H1 (cell line): Measurements from ENCODE around the gene TARS3. TPM values are rescaled to one million over a fixed set of nuclear protein-coding genes. Genes with fewer than 3 reads are reported as not detected.

Experiments used
- CTCF ChIA-PET: fragments of 300-600 bp; sonication (Branson Sonifier 250); formaldehyde crosslinking; loops from one replicate; lab custom pipeline; 2021; ENCODE audit not compliant: partially characterized antibody; lab: Charles Lee
- POLR2A ChIA-PET: fragments of 300-600 bp; sonication (Branson Sonifier 250); formaldehyde crosslinking; loops from one replicate; lab custom pipeline; 2021; ENCODE audit warnings: inconsistent platforms; ENCODE audit not compliant: partially characterized antibody; lab: Charles Lee
- DNase-seq, 2 experiments: peaks; one replicate each; pipeline versions ENCODE4 v3.0.0 to v3.0.0-alpha.2; 2010 to 2022; ENCODE audit warnings: low spot score in 2 of 2, low read depth in 1 of 2, mixed read lengths in 1 of 2
- FAIRE-seq: peaks from 2 replicates; lab custom pipeline; 2011; peaks lifted over from hg19 to GRCh38; lab: Jason Lieb, UNC
- H2AFZ ChIP-seq: 2 replicates; pipeline ENCODE4 v1.8.1; 2012; ENCODE audit warnings: low read length, inconsistent platforms
- H2AK5ac ChIP-seq: 2 replicates; pipeline ENCODE4 v1.6.1; 2013; ENCODE audit warnings: low read depth, low read length
- H2BK120ac ChIP-seq: replicated peaks from 2 replicates; pipeline ENCODE3; 2013; ENCODE audit warnings: low read depth, low read length, inconsistent platforms
- H2BK12ac ChIP-seq: 2 replicates; pipeline ENCODE4 v1.6.1; 2013; ENCODE audit warnings: low read depth, low read length
- H2BK15ac ChIP-seq: 2 replicates; pipeline ENCODE4 v1.6.1; 2013; ENCODE audit warnings: low read length
- H2BK20ac ChIP-seq: 2 replicates; pipeline ENCODE4 v1.6.1; 2013; ENCODE audit warnings: low read length
- H2BK5ac ChIP-seq: 2 replicates; pipeline ENCODE4 v1.6.1; 2013; ENCODE audit warnings: low read depth, low read length
- H3K14ac ChIP-seq: 2 replicates; pipeline ENCODE4 v1.6.1; 2013; ENCODE audit warnings: inconsistent platforms; ENCODE audit not compliant: insufficient read length
- H3K18ac ChIP-seq: 2 replicates; pipeline ENCODE4 v1.6.1; 2013; ENCODE audit warnings: low read length; ENCODE audit errors: extremely low read depth
- H3K23ac ChIP-seq: 2 replicates; pipeline ENCODE4 v1.6.1; 2013; ENCODE audit warnings: inconsistent platforms; ENCODE audit not compliant: insufficient read length
- H3K23me2 ChIP-seq: 2 replicates; pipeline ENCODE4 v1.6.1; 2013; ENCODE audit warnings: low read depth, low read length
- H3K27ac ChIP-seq: 2 replicates; pipeline ENCODE4 v1.6.1; 2011; ENCODE audit warnings: low read depth, low read length, inconsistent platforms
- H3K27me3 ChIP-seq, 4 experiments: replicated peaks in 1 of 4; 1 replicate in 1 of 4; 2 replicates in 3 of 4; pipeline versions ENCODE4 v1.6.1 to v1.8.1; 2011 to 2013; ENCODE audit warnings: low read length in 3 of 4, mild to moderate bottlenecking in 3 of 4, inconsistent platforms in 2 of 4, mixed read lengths in 2 of 4, moderate library complexity in 1 of 4; ENCODE audit not compliant: control insufficient read depth in 3 of 4, insufficient read depth in 3 of 4; ENCODE audit errors: extremely low read depth in 1 of 4
- H3K36me3 ChIP-seq, 4 experiments: 2 replicates each; pipeline versions ENCODE4 v1.6.1 to v1.8.1; 2011 to 2013; ENCODE audit warnings: mild to moderate bottlenecking in 4 of 4, low read length in 3 of 4, moderate library complexity in 2 of 4, control low read depth in 1 of 4, inconsistent platforms in 1 of 4; ENCODE audit not compliant: insufficient read depth in 4 of 4, control insufficient read depth in 2 of 4
- H3K4ac ChIP-seq: replicated peaks from 2 replicates; pipeline ENCODE3; 2013; ENCODE audit warnings: low read length, low read depth, mixed read lengths, inconsistent platforms; ENCODE audit not compliant: insufficient read length
- H3K4me1 ChIP-seq, 4 experiments: replicated peaks in 1 of 4; 1 replicate in 1 of 4; 2 replicates in 3 of 4; pipeline versions ENCODE4 v1.6.1 to v1.8.1; 2011 to 2013; ENCODE audit warnings: low read length in 3 of 4, inconsistent platforms in 2 of 4, mixed read lengths in 1 of 4; ENCODE audit not compliant: insufficient read depth in 4 of 4, control insufficient read depth in 3 of 4
- H3K4me2 ChIP-seq, 2 experiments: 2 replicates each; pipeline versions ENCODE4 v1.6.1 to v1.8.1; 2011 to 2013; ENCODE audit warnings: low read depth in 2 of 2, low read length in 2 of 2, control low read depth in 1 of 2, inconsistent platforms in 1 of 2, mild to moderate bottlenecking in 1 of 2; ENCODE audit not compliant: insufficient read depth in 1 of 2
- H3K4me3 ChIP-seq, 4 experiments: fragments of 200-600, 300-600 bp in 1 of 4; sonication (generic), shearing (Covaris generic), sonication (Bioruptor Twin) in 1 of 4; 2 replicates each; pipeline versions ENCODE4 v1.5.1 to v1.8.1; 2011 to 2016; ENCODE audit warnings: low read length in 4 of 4, low read depth in 3 of 4, control low read depth in 2 of 4, inconsistent platforms in 2 of 4, mild to moderate bottlenecking in 2 of 4, mixed read lengths in 1 of 4, moderate library complexity in 1 of 4; ENCODE audit not compliant: insufficient read depth in 2 of 4; ENCODE audit errors: extremely low read depth in 1 of 4
- H3K56ac ChIP-seq: replicated peaks from 2 replicates; pipeline ENCODE3; 2013; ENCODE audit warnings: low read depth, mild to moderate bottlenecking, mixed read lengths, low read length, inconsistent platforms; ENCODE audit not compliant: insufficient read length
- H3K79me1 ChIP-seq: 2 replicates; pipeline ENCODE4 v1.6.1; 2013; ENCODE audit warnings: low read depth, low read length, control low read depth
- H3K79me2 ChIP-seq, 2 experiments: 2 replicates each; pipeline versions ENCODE4 v1.6.1 to v1.8.1; 2012 to 2013; ENCODE audit warnings: low read length in 2 of 2, mild to moderate bottlenecking in 2 of 2, inconsistent platforms in 1 of 2; ENCODE audit not compliant: insufficient read depth in 2 of 2, control insufficient read depth in 1 of 2
- H3K9ac ChIP-seq, 4 experiments: replicated peaks in 1 of 4; 1 replicate in 1 of 4; 2 replicates in 3 of 4; pipeline versions ENCODE4 v1.6.1 to v1.8.1; 2011 to 2013; ENCODE audit warnings: low read depth in 3 of 4, low read length in 3 of 4, control low read depth in 2 of 4, mild to moderate bottlenecking in 2 of 4, moderate library complexity in 2 of 4, inconsistent platforms in 1 of 4; ENCODE audit errors: extremely low read depth in 1 of 4
- H3K9me3 ChIP-seq, 2 experiments: 2 replicates each; pipeline versions ENCODE4 v1.6.1 to v1.8.1; 2012 to 2013; ENCODE audit warnings: mild to moderate bottlenecking in 2 of 2, moderate library complexity in 2 of 2, control low read depth in 1 of 2, inconsistent platforms in 1 of 2, low read depth in 1 of 2, low read length in 1 of 2, mixed read lengths in 1 of 2; ENCODE audit not compliant: insufficient read depth in 2 of 2
- H4K20me1 ChIP-seq, 2 experiments: replicated peaks in 1 of 2; 2 replicates each; pipeline versions ENCODE3 to v1.8.1; 2011 to 2013; ENCODE audit warnings: inconsistent platforms in 2 of 2, low read length in 2 of 2, mild to moderate bottlenecking in 1 of 2; ENCODE audit not compliant: insufficient read depth in 2 of 2, control insufficient read depth in 1 of 2
- H4K5ac ChIP-seq: 2 replicates; pipeline ENCODE4 v1.6.1; 2013; ENCODE audit warnings: low read length, low read depth, mixed read lengths, inconsistent platforms; ENCODE audit not compliant: insufficient read length
- H4K8ac ChIP-seq: 2 replicates; pipeline ENCODE4 v1.8.0; 2013; ENCODE audit warnings: mild to moderate bottlenecking, moderate library complexity, low read length, inconsistent platforms; ENCODE audit not compliant: insufficient read depth; ENCODE audit errors: extremely low read depth
- H4K91ac ChIP-seq: replicated peaks from 2 replicates; pipeline ENCODE3; 2013; ENCODE audit warnings: low read length, mixed read lengths, inconsistent platforms; ENCODE audit not compliant: insufficient read length
- BRCA1 ChIP-seq: IDR thresholded peaks from 2 replicates; pipeline ENCODE4 v1.6.1; 2012; ENCODE audit warnings: low read depth, low read length, improper control_type of control experiment
- CTBP2 ChIP-seq: IDR thresholded peaks from 2 replicates; pipeline ENCODE4 v1.7.0; 2011; ENCODE audit warnings: borderline replicate concordance, mild to moderate bottlenecking, moderate library complexity, mixed read lengths, low read length; ENCODE audit not compliant: insufficient read depth, insufficient read length
- EP300 ChIP-seq, 2 experiments: IDR thresholded peaks; 1 replicate in 1 of 2; 2 replicates in 1 of 2; pipeline ENCODE4 v1.6.1; 2011 to 2012; ENCODE audit warnings: low read depth in 2 of 2, low read length in 2 of 2, mild to moderate bottlenecking in 2 of 2, borderline replicate concordance in 1 of 2, inconsistent platforms in 1 of 2, moderate library complexity in 1 of 2
- EZH2 ChIP-seq: fragments of 200-600 bp; sonication (generic); IDR thresholded peaks from 2 replicates; pipeline ENCODE4 v1.7.1; 2012; ENCODE audit warnings: low read depth, mild to moderate bottlenecking, moderate library complexity, low read length, inconsistent platforms; ENCODE audit not compliant: severe bottlenecking
- RBBP5 ChIP-seq: IDR thresholded peaks from 2 replicates; pipeline ENCODE4 v1.7.1; 2012; ENCODE audit warnings: low read depth, mild to moderate bottlenecking, inconsistent platforms, low read length, moderate library complexity, borderline replicate concordance
- TAF1 ChIP-seq: IDR thresholded peaks from 2 replicates; pipeline ENCODE4 v1.6.1; 2011; ENCODE audit warnings: mild to moderate bottlenecking, low read depth, low read length
- YY1 ChIP-seq: IDR thresholded peaks from 2 replicates; pipeline ENCODE4 v1.6.1; 2011; ENCODE audit warnings: low read depth, mild to moderate bottlenecking, low read length
- WGBS, 2 experiments: shearing (Covaris generic) in 1 of 2; methylation state at CpG; one replicate each; pipeline versions ENCODE4 v1.1.6 to v1.1.7; 2013 to 2015; ENCODE audit warnings: low lambda C conversion rate in 2 of 2, mixed read lengths in 2 of 2, inconsistent platforms in 1 of 2, low coverage in 1 of 2, missing lambda C conversion rate in 1 of 2; ENCODE audit not compliant: insufficient replicate concordance in 2 of 2, insufficient coverage in 1 of 2, insufficient read length in 1 of 2; ENCODE audit errors: extremely low coverage in 1 of 2, missing lambda C conversion rate in 1 of 2; 5-methylcytosine and 5-hydroxymethylcytosine counted together
- polyA plus RNA-seq, 7 experiments: library from polyadenylated mRNA; depleted of rRNA in 3 of 7; stranded (reverse) in 5 of 7; unstranded in 2 of 7; fragments of >200 nt in 5 of 7; fragments of 200-250 nt in 2 of 7; gene quantifications; 1 replicate in 5 of 7; 2 replicates in 1 of 7; 4 replicates in 1 of 7; pipeline versions ENCODE4 v1.2.1 to v1.2.3, GENCODE V29; 2011 to 2013; ENCODE audit warnings: missing spikeins in 2 of 7, mixed read lengths in 2 of 7
- total RNA-seq: library from RNA; stranded (reverse); fragmentation: NEBNext Ultra II Directional; extraction: Animal tissue kit (Norgen Biotek cat#: 25700); gene quantifications from 2 replicates; pipeline ENCODE4 v1.2.1, GENCODE V29; 2021

TARS3 gene
- total and polyA plus RNA-seq, 2 of the 8 experiments (the other 6 are each of a cell fraction or from before 2014, with no cell fraction given) = 2.1 to 13.9 TPM

GRCh38 chr15:101679806-101680205 lies 44.5 kb downstream of the TARS3 start:
- Histone ChIP-seq H3K4me2 (no peak overlapping the region), H3K27ac (no peak overlapping the region), H2AFZ (no peak overlapping the region), H2BK20ac (no peak overlapping the region), H3K4me1 (no peaks in the 10 kb centered on the region), H3K23ac (no peak overlapping the region), H3K18ac (no peak overlapping the region), H3K36me3 (no peaks in the 10 kb centered on the region; a peak in 3 of 8 replicates), H3K9ac (no peak overlapping the region), H3K79me1 (no peaks in the 10 kb centered on the region), H3K4ac (no peak overlapping the region), H4K20me1 (no peaks in the 10 kb centered on the region), H4K5ac (no peak overlapping the region), H2BK5ac (no peak overlapping the region), H2BK15ac (no peak overlapping the region), H2BK12ac (no peak overlapping the region), H3K56ac (no peak overlapping the region), H3K79me2 (no peaks in the 10 kb centered on the region), H4K91ac (no peak overlapping the region), H3K14ac (no peak overlapping the region), H4K8ac (no peak overlapping the region), H2BK120ac (no peak overlapping the region), H3K27me3 (no peaks in the 10 kb centered on the region), H3K9me3 (no peaks in the 10 kb centered on the region), H3K4me3 (no peak overlapping the region), H2AK5ac (no peak overlapping the region), H3K23me2 (no peaks in the 10 kb centered on the region)
- no peak for FAIRE-seq
- POLR2A ChIA-PET = interaction anchor here (1.0 kb wide), 1 partner anchor 12 kb away, joined by 3 read pairs; no protein-coding TSS in a partner anchor
- no peak for DNase-seq
- CTCF ChIA-PET = no interaction called here
- no peak for TF ChIP-seq YY1
- no peak for TF ChIP-seq EZH2
- no peak for TF ChIP-seq TAF1
- no peak for TF ChIP-seq BRCA1
- no peak for TF ChIP-seq EP300 (IDR thresholded peaks at IDR 0.05; ENCODE audit: borderline replicate concordance in 1 of 2, low read depth in 2 of 2, low read length in 2 of 2)
- TF ChIP-seq RBBP5 = no peak
- TF ChIP-seq CTBP2 = no peak
- WGBS, 2 experiments = 78% methylated on average over 2 of the region's 2 CpGs; no CpG with 5 or more reads in 1 of the 2 experiments
